GM21529 (cell line): ENCODE measurements around the gene MROH8.
"Not testable (repeated sequence)": the region's sequence is repeated elsewhere in the genome, so short reads cannot be mapped to it uniquely, and the experiment has no call there.

Experiments used
- ATAC-seq: cut with Tn5 transposase; IDR thresholded peaks from one replicate; pipeline ENCODE4 v1.9.1; 2021; ENCODE audit not compliant: unreplicated experiment

MROH8 gene

GRCh38 chr20:37155987-37156386, 23.4 kb downstream of the MROH8 start:
- no peak for ATAC-seq

GRCh38 chr20:37154684-37155298, 24.6 kb downstream of the MROH8 start:
- no peak for ATAC-seq

- ATAC-seq, result no peak
These were observed 27.1 kb downstream of the MROH8 start for GRCh38 chr20:37152284-37152683.

- ATAC-seq, result no peak
These were observed 27.8 kb downstream of the MROH8 start for GRCh38 chr20:37151529-37151928.

GRCh38 chr20:37150864-37151263, 28.5 kb downstream of the MROH8 start:
- ATAC-seq, result not testable (repeated sequence)

GRCh38 chr20:37147250-37147649, 32.1 kb downstream of the MROH8 start:
- no peak for ATAC-seq

GRCh38 chr20:37144856-37145404, 34.4 kb downstream of the MROH8 start:
- no peak for ATAC-seq

- no peak for ATAC-seq
These were observed 36.6 kb downstream of the MROH8 start for GRCh38 chr20:37142708-37143107.

GRCh38 chr20:37137547-37137946, 41.8 kb downstream of the MROH8 start:
- no peak for ATAC-seq

GRCh38 chr20:37133952-37134351, 45.4 kb downstream of the MROH8 start:
- no peak for ATAC-seq

- ATAC-seq, result no peak
These were observed 47.9 kb downstream of the MROH8 start for GRCh38 chr20:37131486-37131885.

GRCh38 chr20:37128803-37129202, 50.5 kb downstream of the MROH8 start:
- ATAC-seq, result no peak

- not testable (repeated sequence) for ATAC-seq
These were observed 53.1 kb downstream of the MROH8 start for GRCh38 chr20:37126290-37126689.

GRCh38 chr20:37123441-37123840, 55.9 kb downstream of the MROH8 start:
- no peak for ATAC-seq

GRCh38 chr20:37120497-37120896, 58.9 kb downstream of the MROH8 start:
- ATAC-seq, result no peak

- ATAC-seq, result no peak
These were observed 59.9 kb downstream of the MROH8 start for GRCh38 chr20:37119356-37120036.

- no peak for ATAC-seq
These were observed 65.3 kb downstream of the MROH8 start for GRCh38 chr20:37114012-37114411.

GRCh38 chr20:37111926-37112455, 67.4 kb downstream of the MROH8 start:
- ATAC-seq, result no peak

- ATAC-seq, result no peak
These were observed 70.7 kb downstream of the MROH8 start for GRCh38 chr20:37108676-37109075.

GRCh38 chr20:37102571-37102970, 76.8 kb downstream of the MROH8 start:
- no peak for ATAC-seq

GRCh38 chr20:37096415-37097041, 82.8 kb downstream of the MROH8 start:
- no peak for ATAC-seq
